HG02885 (cell line): ENCODE data around the gene SNRPB2.

ENCODE experiments used
- ATAC-seq: cut with Tn5 transposase; IDR thresholded peaks from one replicate; pipeline ENCODE4 v1.9.1; 2021; ENCODE audit warnings: mild to moderate bottlenecking; ENCODE audit not compliant: unreplicated experiment, poor library complexity

The SNRPB2 gene

GRCh38 chr20:16781496-16781895 is 51.7 kb downstream of the SNRPB2 start:
- ATAC-seq: no peak

GRCh38 chr20:16785226-16785625 is 55.4 kb downstream of the SNRPB2 start:
- no peak for ATAC-seq
